ENCODE results near the gene MRNIP. TPM values are rescaled to one million over a fixed set of nuclear protein-coding genes. Genes with fewer than 3 reads are reported as not detected.

The MRNIP gene
- total RNA-seq, 1 experiment from 2014 or later: 31.1 TPM

DNA sequence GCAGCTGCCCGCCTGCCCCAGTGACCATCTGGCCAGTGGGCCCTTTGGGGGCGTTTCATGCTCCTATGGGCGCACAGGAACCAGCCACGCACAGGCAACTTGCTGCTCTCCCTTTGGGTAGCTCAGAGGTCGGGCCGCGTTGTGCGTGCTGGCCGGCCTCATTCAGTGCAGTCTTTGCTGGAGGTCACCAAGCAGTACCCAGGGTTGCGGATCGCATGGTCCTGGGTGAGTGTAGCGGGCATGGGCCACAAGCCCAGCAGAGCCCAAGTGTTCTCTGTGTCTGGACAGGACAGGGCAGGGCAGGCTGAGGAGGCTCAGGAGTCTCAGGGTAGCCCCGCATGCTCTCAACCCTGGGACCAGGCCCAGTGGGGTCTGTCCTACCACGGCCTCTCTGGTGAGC is 9.9 kb upstream of the MRNIP start:
- Histone ChIP-seq H2BK15ac (ENCODE audit: low read depth, low read length) (no peak overlapping the region), H2BK120ac (ENCODE audit: low read depth, low read length, poor library complexity, severe bottlenecking) (no peak overlapping the region), H3K56ac (ENCODE audit: insufficient read length, low read depth, low read length) (no peak overlapping the region), H4K5ac (ENCODE audit: insufficient read length, low read depth, low read length) (no peak overlapping the region), H3K18ac (ENCODE audit: insufficient read length, low read depth, low read length) (no peak overlapping the region), H3K23me2 (ENCODE audit: insufficient read length, low read depth, low read length, poor library complexity, severe bottlenecking) (no peaks in the 10 kb centered on the region), H3K27ac (ENCODE audit: insufficient read length, low read depth, low read length) (no peak overlapping the region), H4K91ac (ENCODE audit: insufficient read length, low read depth, low read length) (no peak overlapping the region), H3K27me3 (ENCODE audit: insufficient read depth, low read length) (no peaks in the 10 kb centered on the region), H3K4me1 (ENCODE audit: insufficient read depth, low read length) (no peaks in the 10 kb centered on the region), H3K79me2 (ENCODE audit: insufficient read depth, low read length) (no peaks in the 10 kb centered on the region), H2BK20ac (ENCODE audit: low read depth, low read length, poor library complexity, severe bottlenecking) (no peak overlapping the region), H4K20me1 (ENCODE audit: control insufficient read depth, insufficient read depth, insufficient read length) (no peaks in the 10 kb centered on the region), H3K9me3 (ENCODE audit: control insufficient read depth, low read depth, low read length) (no peaks in the 10 kb centered on the region), H3K9ac (ENCODE audit: extremely low read depth, insufficient read length, low read length) (no peak overlapping the region), H2BK12ac (ENCODE audit: insufficient read length, low read depth, low read length) (no peak overlapping the region), H3K14ac (ENCODE audit: insufficient read depth, low read length) (no peak overlapping the region), H4K8ac (replicated peaks; ENCODE audit: insufficient read length, low read depth, low read length) (no peak overlapping the region), H3K23ac (ENCODE audit: insufficient read length, low read depth, low read length) (no peak overlapping the region), H3T11ph (ENCODE audit: low read length) (no peak overlapping the region), H2AK5ac (ENCODE audit: insufficient read length, low read length) (no peak overlapping the region), H2BK5ac (ENCODE audit: insufficient read length, low read length) (no peak overlapping the region), H3K79me1 (ENCODE audit: insufficient read depth, low read depth, low read length, poor library complexity, severe bottlenecking) (no peaks in the 10 kb centered on the region), H3K4ac (ENCODE audit: low read depth, low read length) (no peak overlapping the region), H2AFZ (ENCODE audit: low read length) (no peak overlapping the region), H3K4me2 (ENCODE audit: insufficient read depth, insufficient read length, low read length) (no peak overlapping the region)
- Mint-ChIP-seq H3K9me3 (no peaks in the 10 kb centered on the region), H3K4me3 (no peak overlapping the region), H3K36me3 (ENCODE audit: insufficient read depth in 1 of 3, low read depth in 3 of 3) (peaks cover 11 to 51% (median 48%) of the 10 kb centered on the region in 3 experiments; a peak in 6 of 7 replicates), H3K27me3 (ENCODE audit: low read depth) (no peaks in the 10 kb centered on the region), H3K4me1 (peaks cover 9 to 23% of the 10 kb centered on the region in 2 experiments), H3K27ac (peak overlapping the region in 2 of 3 experiments; percentile 68 to 75; a peak in 1 of 7 replicates)
- no peak for DNase-seq
- WGBS (ENCODE audit: extremely low coverage, insufficient read length, low lambda C conversion rate): no CpG with 5 or more reads among the region's 14 CpGs
- TF ChIP-seq, protein P1, sequence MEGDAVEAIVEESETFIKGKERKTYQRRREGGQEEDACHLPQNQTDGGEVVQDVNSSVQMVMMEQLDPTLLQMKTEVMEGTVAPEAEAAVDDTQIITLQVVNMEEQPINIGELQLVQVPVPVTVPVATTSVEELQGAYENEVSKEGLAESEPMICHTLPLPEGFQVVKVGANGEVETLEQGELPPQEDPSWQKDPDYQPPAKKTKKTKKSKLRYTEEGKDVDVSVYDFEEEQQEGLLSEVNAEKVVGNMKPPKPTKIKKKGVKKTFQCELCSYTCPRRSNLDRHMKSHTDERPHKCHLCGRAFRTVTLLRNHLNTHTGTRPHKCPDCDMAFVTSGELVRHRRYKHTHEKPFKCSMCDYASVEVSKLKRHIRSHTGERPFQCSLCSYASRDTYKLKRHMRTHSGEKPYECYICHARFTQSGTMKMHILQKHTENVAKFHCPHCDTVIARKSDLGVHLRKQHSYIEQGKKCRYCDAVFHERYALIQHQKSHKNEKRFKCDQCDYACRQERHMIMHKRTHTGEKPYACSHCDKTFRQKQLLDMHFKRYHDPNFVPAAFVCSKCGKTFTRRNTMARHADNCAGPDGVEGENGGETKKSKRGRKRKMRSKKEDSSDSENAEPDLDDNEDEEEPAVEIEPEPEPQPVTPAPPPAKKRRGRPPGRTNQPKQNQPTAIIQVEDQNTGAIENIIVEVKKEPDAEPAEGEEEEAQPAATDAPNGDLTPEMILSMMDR (conservative IDR thresholded peaks at IDR 0.05): no peak

All from H9 (cell line).